ENCODE data around the gene SPATC1L.

SPATC1L gene

DNA sequence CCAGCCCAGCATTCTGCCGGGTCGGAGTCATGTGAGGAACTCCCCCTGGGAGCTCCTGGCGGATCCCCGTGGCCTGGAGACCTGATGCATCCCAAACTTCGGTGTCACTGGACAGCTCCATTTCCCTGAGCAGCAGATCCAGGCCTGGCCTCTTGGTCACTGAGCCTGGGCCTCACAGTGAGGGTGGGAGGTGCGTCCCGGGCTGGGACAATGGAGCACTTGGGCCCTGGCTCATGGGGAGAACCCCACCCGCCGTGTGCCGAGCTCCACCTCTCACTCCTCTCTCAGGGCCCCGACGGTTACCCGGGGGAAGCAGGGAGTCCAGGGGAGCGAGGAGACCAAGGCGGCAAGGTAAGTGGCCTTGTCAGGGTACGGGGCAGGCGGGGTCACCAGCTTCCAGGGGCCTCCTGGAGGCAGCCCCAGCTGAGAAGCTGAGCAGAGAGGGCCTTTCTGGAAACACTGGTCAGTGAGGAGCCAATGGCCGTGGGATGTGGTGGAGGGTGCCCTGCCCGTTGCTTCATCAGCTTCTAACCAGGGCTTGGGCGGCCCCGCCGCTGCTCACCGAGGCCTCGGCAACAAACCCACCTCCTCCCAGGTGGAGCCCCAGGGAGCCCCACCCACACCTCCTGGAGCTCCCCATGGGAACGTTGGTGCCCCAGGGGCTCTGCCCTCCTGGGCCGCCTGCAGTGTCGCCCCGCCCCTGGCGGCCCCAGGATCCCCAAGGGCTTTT lies 66.5 kb downstream of the SPATC1L start:
- no peak for DNase-seq

GRCh38 chr21:46116776-46117585 lies 67.3 kb downstream of the SPATC1L start:
- DNase-seq: no peak

DNA sequence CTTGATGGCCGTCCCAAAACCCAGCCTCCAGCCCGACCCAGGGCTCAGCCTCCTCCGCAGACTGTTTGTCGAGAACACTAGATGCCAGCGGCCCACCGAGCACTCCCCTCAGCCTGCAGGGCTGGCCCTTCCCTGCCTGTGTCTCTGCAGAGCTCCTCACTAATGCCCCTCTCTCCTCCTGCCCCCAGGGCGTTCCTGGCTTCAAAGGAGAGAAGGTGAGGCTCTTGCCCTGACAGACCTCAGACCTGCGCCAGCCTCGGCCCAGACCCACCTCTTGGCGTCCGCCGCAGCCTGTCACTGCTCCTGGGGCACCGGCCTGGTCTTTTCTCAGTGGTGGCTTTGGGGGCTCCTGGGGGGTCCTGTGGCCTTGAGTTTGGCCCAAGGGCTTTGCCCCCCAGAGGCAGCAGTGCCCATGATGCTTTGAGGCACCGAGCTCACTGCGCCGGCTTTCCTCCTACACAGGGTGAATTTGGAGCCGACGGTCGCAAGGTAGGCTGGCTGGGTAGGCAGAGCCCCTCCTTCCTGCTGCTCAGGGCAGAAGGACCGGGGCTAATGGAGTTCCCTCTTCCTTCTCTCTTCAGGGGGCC lies 68.0 kb downstream of the SPATC1L start:
- no peak for DNase-seq

GRCh38 chr21:46115441-46116188 lies 68.6 kb downstream of the SPATC1L start:
- no peak for DNase-seq

- no peak for DNase-seq
These were observed 69.3 kb downstream of the SPATC1L start for GRCh38 chr21:46114963-46115362.

GRCh38 chr21:46113497-46114176 lies 70.6 kb downstream of the SPATC1L start:
- DNase-seq: no peak

DNA sequence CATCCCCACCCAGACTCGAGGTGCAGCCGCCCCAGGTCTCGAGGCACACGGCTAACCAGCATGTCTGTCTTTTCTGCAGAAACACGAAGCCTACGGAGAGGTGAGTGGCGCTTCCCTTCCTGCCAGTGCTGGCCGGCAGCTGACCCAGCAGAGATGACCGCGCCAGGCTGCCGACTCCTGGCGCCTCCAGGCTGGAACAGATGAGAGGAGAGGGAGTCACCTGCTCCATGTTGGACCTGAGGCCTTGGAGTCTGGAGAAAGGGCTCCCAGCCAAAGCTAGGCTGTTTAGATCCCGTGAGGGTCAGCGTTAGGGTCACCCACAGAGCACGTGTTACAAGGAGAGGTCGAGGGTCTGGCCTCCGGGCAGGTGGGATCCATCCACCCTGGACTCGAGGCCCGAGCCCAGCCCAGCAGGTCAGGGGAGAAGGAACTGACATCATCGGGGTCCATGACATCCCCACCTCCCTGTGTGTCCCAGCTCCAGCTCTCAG lies 71.5 kb downstream of the SPATC1L start:
- DNase-seq: no peak

DNA sequence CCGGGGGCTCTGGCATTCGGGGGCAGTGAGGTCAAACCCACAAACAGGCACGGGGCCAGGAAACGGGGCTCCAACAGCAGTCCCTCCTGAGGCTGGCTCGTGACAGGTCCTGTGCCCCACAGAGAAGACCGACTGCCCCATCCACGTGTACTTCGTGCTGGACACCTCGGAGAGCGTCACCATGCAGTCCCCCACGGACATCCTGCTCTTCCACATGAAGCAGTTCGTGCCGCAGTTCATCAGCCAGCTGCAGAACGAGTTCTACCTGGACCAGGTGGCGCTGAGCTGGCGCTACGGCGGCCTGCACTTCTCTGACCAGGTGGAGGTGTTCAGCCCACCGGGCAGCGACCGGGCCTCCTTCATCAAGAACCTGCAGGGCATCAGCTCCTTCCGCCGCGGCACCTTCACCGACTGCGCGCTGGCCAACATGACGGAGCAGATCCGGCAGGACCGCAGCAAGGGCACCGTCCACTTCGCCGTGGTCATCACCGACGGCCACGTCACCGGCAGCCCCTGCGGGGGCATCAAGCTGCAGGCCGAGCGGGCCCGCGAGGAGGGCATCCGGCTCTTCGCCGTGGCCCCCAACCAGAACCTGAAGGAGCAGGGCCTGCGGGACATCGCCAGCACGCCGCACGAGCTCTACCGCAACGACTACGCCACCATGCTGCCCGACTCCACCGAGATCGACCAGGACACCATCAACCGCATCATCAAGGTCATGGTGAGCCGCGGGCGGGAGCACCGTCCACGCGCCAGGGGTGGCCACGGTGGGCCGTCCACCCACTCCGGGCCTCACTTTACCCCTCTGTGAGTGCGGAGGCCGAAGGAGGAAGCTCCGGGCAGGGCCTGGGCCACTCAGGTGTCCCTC lies 72.2 kb downstream of the SPATC1L start:
- DNase-seq: no peak

GRCh38 chr21:46111193-46111571 lies 73.1 kb downstream of the SPATC1L start:
- DNase-seq: no peak
